ENCODE measurements around the gene FGD3.
"Not testable (repeated sequence)": the region's sequence is repeated elsewhere in the genome, so short reads cannot be mapped to it uniquely, and the experiment has no call there.

- not testable (repeated sequence) for TF ChIP-seq CTCF (IDR thresholded peaks at IDR 0.05; ENCODE audit: low read depth, low read length, poor library complexity, severe bottlenecking); EZH2phosphoT487 (IDR thresholded peaks at IDR 0.05; ENCODE audit: borderline replicate concordance, low read length)
Observed at GRCh38 chr9:93015190-93015589, 67.9 kb downstream of the FGD3 start.
